Left ventricle myocardium inferior (tissue), 1 donor: ENCODE results near the gene LDHD. TPM values are rescaled to one million over a fixed set of nuclear protein-coding genes. Genes with fewer than 3 reads are reported as not detected.

Source experiments
- DNase-seq: peaks from one replicate; pipeline ENCODE4 v3.0.0-alpha.2; 2020
- H3K27ac ChIP-seq: fragments of 200-600 bp; replicated peaks from 2 replicates; pipeline ENCODE4 v1.8.0; 2021
- H3K27me3 ChIP-seq: fragments of 200-600 bp; 2 replicates; pipeline ENCODE4 v1.8.0; 2021; ENCODE audit warnings: low read depth
- H3K36me3 ChIP-seq: fragments of 200-600 bp; 2 replicates; pipeline ENCODE4 v1.8.0; 2021
- H3K4me1 ChIP-seq: fragments of 200-600 bp; 2 replicates; pipeline ENCODE4 v1.8.0; 2021
- H3K4me3 ChIP-seq: fragments of 200-600 bp; 2 replicates; pipeline ENCODE4 v1.8.0; 2021; ENCODE audit warnings: mild to moderate bottlenecking, moderate library complexity
- H3K9me3 ChIP-seq: fragments of 200-600 bp; replicated peaks from 2 replicates; pipeline ENCODE4 v1.8.0; 2021
- intact Hi-C: fragments of 100-400 bp; cut with micrococcal nuclease; formaldehyde crosslinking; loops from one replicate; pipeline ENCODE4 v1.11.0; 2022
- total RNA-seq: library from RNA; stranded (reverse); fragmentation: NEBNext Ultra II Directional; extraction: Animal tissue kit (Norgen Biotek cat#: 25700); gene quantifications from one replicate; pipeline ENCODE4 v1.2.1, GENCODE V29; 2021
- TF ChIP-seq, protein P1 (sequence below): fragments of 200-600 bp; IDR thresholded peaks from 2 replicates; pipeline ENCODE4 v1.8.0; 2021; ENCODE audit warnings: antibody characterized with exemption, mild to moderate bottlenecking, borderline replicate concordance
- donor health status: DM: no; HTN: yes; CAD: no; lungs with severe emphysema.

The LDHD gene
- total RNA-seq, 1 donor from 2014 or later: 97.9 TPM

DNA sequence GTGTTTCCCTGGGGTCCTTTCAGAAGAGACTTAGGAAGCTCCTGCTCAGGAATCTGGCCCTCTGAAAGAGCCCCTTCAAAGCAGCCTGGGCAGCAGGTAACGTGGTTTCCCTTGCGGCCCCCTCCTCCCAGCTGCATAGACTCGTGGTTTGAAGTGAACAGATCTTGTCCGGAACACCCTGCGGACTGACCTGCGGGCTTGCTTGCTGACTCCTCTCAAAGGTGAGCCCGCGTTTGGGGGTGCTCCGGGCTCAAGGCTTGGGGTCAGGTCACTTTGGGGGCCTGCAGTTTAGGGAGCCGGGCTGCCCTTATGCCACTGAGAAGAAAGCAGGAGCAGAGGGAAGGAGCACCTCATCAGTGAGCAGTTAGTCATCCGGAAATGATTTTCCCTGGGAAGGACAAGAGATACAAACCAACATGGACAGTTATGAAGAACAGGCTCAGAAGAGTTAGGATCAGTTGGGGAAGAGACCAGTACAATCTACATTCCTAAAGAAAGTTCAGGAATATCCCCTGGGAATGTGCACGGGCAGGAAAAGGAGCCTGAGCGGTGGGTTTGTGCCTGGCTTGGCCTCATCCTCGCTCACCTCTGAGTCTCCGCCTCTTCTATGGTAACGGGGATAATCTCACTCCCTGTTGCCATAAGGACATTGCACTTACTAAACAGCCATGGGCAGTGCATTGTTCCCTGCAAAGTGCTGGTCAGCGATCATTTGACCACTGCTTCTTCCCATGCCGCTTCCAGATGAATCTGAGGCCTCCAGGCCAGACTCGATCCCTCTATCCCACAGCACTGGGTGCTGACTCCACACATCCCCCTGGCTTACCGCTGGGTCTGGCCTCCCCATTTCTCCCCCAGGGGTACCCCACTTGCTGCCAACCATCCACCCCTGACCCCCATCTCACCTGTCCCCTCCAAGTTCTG lies 10.0 kb downstream of the LDHD start:
- Histone ChIP-seq H3K27me3 (no peaks in the 10 kb centered on the region), H3K4me3 (no peak overlapping the region), H3K9me3 (no peaks in the 10 kb centered on the region), H3K36me3 (no peaks in the 10 kb centered on the region), H3K4me1 (peaks cover 74% of the 10 kb centered on the region), H3K27ac (peak overlapping the region; percentile 94)
- TF ChIP-seq, protein P1, sequence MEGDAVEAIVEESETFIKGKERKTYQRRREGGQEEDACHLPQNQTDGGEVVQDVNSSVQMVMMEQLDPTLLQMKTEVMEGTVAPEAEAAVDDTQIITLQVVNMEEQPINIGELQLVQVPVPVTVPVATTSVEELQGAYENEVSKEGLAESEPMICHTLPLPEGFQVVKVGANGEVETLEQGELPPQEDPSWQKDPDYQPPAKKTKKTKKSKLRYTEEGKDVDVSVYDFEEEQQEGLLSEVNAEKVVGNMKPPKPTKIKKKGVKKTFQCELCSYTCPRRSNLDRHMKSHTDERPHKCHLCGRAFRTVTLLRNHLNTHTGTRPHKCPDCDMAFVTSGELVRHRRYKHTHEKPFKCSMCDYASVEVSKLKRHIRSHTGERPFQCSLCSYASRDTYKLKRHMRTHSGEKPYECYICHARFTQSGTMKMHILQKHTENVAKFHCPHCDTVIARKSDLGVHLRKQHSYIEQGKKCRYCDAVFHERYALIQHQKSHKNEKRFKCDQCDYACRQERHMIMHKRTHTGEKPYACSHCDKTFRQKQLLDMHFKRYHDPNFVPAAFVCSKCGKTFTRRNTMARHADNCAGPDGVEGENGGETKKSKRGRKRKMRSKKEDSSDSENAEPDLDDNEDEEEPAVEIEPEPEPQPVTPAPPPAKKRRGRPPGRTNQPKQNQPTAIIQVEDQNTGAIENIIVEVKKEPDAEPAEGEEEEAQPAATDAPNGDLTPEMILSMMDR: no peak
- intact Hi-C loops: loop anchor here (5.0 to 10.0 kb wide), 2 partner anchors 62 to 104 kb away; no protein-coding TSS in a partner anchor
- DNase-seq: no peak

DNA sequence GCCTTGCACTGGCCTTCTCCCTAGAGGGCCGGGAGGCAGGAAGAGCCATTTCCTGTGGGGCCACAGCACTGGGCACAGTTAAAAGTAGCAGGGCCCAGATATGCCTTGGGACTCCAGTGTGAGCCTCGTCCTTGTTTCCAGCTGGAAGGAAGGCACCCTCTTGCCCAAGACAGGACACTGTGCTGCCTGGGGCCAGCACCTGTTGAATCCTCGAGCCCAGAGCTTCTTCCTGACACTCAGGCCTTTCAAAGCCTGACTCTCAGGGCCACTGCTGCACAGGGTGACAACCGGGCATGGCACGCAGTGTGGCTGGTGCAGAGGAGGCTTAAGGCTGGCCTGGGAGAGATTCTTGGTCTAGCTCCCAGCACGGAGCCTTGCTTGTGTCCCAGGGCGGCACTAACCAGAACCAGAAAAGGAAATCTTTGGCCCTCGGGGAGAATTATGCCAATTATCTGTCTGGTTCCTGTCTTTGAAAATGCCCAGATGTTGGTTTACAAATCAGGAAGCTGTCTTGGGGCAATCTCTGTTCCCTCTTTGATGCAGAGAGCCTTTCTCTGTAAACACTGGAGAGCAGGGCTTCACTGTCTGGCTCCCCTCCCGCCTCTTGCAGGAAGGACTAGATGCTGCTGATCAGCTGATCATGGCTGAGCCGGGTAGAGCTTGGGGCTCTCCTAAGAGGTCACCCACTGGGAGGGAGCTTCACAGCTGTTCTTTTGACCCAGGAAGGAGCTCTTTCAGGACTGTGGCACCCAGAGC lies 11.1 kb downstream of the LDHD start:
- intact Hi-C loops: loop anchor here (5.0 to 10.0 kb wide), 2 partner anchors 61 to 103 kb away; no protein-coding TSS in a partner anchor
- H3K27me3 ChIP-seq: no peaks in the 10 kb centered on the region
- H3K4me3 ChIP-seq: no peak overlapping the region
- H3K27ac ChIP-seq: peak overlapping the region; percentile 94
- H3K9me3 ChIP-seq: no peaks in the 10 kb centered on the region
- H3K4me1 ChIP-seq: peaks cover 66% of the 10 kb centered on the region
- TF ChIP-seq, protein P1: no peak
- DNase-seq: peak; percentile 57
- H3K36me3 ChIP-seq: no peaks in the 10 kb centered on the region

DNA sequence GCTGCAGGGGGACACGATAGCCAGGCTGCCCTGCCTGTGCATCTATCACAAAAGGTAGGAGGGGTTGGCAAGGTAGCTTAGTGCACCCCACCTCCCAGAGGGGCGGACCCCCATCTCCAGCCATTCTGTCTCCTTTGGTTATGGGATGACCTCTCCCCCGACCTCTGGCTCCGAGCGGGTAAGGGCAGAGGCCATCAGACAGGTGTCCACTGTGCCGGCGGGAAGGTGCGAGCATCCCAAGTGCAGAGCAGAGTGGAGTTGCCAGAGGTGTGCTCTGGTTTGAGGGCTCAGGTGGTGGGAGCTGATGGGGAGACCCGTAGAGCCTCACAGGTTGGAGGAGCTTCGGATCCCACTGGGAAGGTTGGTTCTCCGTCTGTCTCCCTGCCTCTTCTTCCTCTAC lies 11.7 kb downstream of the LDHD start:
- peaks cover 66% of the 10 kb centered on the region for H3K4me1 ChIP-seq
- no peaks in the 10 kb centered on the region for H3K9me3 ChIP-seq
- no peaks in the 10 kb centered on the region for H3K36me3 ChIP-seq
- no peak overlapping the region for H3K4me3 ChIP-seq
- H3K27ac ChIP-seq: peak overlapping the region; percentile 94
- no peak for DNase-seq
- no peaks in the 10 kb centered on the region for H3K27me3 ChIP-seq
- intact Hi-C loops: loop anchor here (5.0 to 10.0 kb wide), 2 partner anchors 60 to 103 kb away; no protein-coding TSS in a partner anchor
- TF ChIP-seq, protein P1: no peak

DNA sequence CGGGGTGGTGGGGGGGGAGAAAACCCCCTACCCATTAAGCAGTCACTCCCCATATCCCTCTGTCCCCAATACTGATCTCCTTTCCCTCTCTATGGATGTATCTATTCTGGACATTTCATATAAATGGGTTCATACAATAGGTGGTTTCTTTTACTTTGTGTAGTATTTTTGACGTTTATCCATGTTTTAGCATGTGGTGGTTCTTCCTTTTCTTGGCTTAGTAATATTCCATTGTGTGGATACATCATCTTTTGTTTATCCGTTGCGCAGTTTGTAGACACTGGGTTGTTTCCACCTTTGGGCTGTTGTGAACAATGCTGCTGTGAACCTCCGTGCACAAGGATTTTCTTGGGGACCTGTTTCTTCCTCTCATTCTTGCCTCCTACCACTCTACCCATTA lies 12.6 kb downstream of the LDHD start:
- Histone ChIP-seq H3K27me3 (no peaks in the 10 kb centered on the region), H3K9me3 (no peaks in the 10 kb centered on the region), H3K4me3 (no peak overlapping the region), H3K4me1 (peaks cover 66% of the 10 kb centered on the region), H3K36me3 (no peaks in the 10 kb centered on the region), H3K27ac (peak overlapping the region; percentile 94)
- TF ChIP-seq, protein P1: no peak
- intact Hi-C loops: loop anchor here (10.0 kb wide), 1 partner anchor 59 kb away; no protein-coding TSS in a partner anchor
- DNase-seq: no peak

DNA sequence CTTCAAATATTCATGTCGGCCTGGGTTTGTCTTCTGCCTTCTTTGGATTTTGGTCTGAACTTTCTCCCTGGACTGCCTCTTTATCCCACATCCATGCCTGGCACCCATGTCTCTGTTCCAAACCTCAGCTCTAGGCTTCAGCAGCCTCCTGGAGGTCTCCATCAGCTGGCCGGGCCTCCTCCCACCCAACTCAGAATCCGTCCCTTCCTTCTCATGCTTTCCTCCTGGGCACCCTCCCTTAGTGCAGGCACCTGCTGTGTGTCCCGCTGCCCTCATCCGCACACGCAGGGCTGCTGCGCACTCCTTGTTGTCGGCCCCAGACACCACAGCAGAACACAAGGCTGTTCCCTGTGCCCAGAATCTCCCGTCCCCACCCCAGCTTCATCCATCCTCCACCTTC lies 14.0 kb downstream of the LDHD start:
- Histone ChIP-seq H3K27me3 (no peaks in the 10 kb centered on the region), H3K4me1 (peaks cover 66% of the 10 kb centered on the region), H3K27ac (no peak overlapping the region), H3K4me3 (no peak overlapping the region), H3K36me3 (no peaks in the 10 kb centered on the region), H3K9me3 (no peaks in the 10 kb centered on the region)
- TF ChIP-seq, protein P1: no peak
- intact Hi-C loops: loop anchor here (10.0 kb wide), 1 partner anchor 58 kb away; no protein-coding TSS in a partner anchor
- no peak for DNase-seq
